HG03064 (cell line): ENCODE results near the gene TOM1L1.

Experiments
- ATAC-seq: cut with Tn5 transposase; IDR thresholded peaks from one replicate; pipeline ENCODE4 v1.9.1; 2021; ENCODE audit warnings: low read depth; ENCODE audit not compliant: unreplicated experiment

Gene TOM1L1

GRCh38 chr17:54945231-54945630 lies 44.6 kb downstream of the TOM1L1 start:
- ATAC-seq: no peak

- no peak for ATAC-seq
These were observed 45.0 kb downstream of the TOM1L1 start for GRCh38 chr17:54945671-54946070.

- no peak for ATAC-seq
These were observed 46.7 kb downstream of the TOM1L1 start for GRCh38 chr17:54947396-54947795.

- no peak for ATAC-seq
These were observed 47.7 kb downstream of the TOM1L1 start for GRCh38 chr17:54948380-54948779.

- no peak for ATAC-seq
These were observed 49.5 kb downstream of the TOM1L1 start for GRCh38 chr17:54950116-54950515.

- ATAC-seq: no peak
These were observed 50.6 kb downstream of the TOM1L1 start for GRCh38 chr17:54951286-54951685.

- no peak for ATAC-seq
These were observed 56.1 kb downstream of the TOM1L1 start for GRCh38 chr17:54956791-54957190.

- ATAC-seq: peak; percentile 25
These were observed 67.1 kb downstream of the TOM1L1 start for GRCh38 chr17:54967621-54968261.

GRCh38 chr17:54968262-54968987 lies 67.8 kb downstream of the TOM1L1 start, which contains the start of the genes COX11 and STXBP4:
COX11 (minus strand) TSS chr17:54968654; CDS start chr17:54968646, 8 bp downstream.
STXBP4 (plus strand) TSS chr17:54968765; CDS start chr17:54986220, 17,455 bp downstream.
- peak; percentile 93 for ATAC-seq

- ATAC-seq: peak; percentile 19
These were observed 68.3 kb downstream of the TOM1L1 start for GRCh38 chr17:54968988-54969332.

- ATAC-seq: no peak
These were observed 69.3 kb downstream of the TOM1L1 start for GRCh38 chr17:54969658-54970572.

GRCh38 chr17:54971147-54971546 lies 70.5 kb downstream of the TOM1L1 start:
- no peak for ATAC-seq

GRCh38 chr17:54971901-54972300 lies 71.2 kb downstream of the TOM1L1 start:
- ATAC-seq: no peak

GRCh38 chr17:54972406-54973138 lies 71.9 kb downstream of the TOM1L1 start:
- ATAC-seq: no peak

- no peak for ATAC-seq
These were observed 74.1 kb downstream of the TOM1L1 start for GRCh38 chr17:54974759-54975158.

GRCh38 chr17:54976316-54976715 lies 75.7 kb downstream of the TOM1L1 start:
- ATAC-seq: no peak

- no peak for ATAC-seq
These were observed 77.1 kb downstream of the TOM1L1 start for GRCh38 chr17:54977744-54978143.

- ATAC-seq: no peak
These were observed 79.0 kb downstream of the TOM1L1 start for GRCh38 chr17:54979657-54980056.

GRCh38 chr17:54980375-54980774 lies 79.7 kb downstream of the TOM1L1 start:
- ATAC-seq: no peak

- no peak for ATAC-seq
These were observed 81.7 kb downstream of the TOM1L1 start for GRCh38 chr17:54982399-54982798.
